HEK293T (cell line): ENCODE results near the gene OR5D13.

Experiments
- CTCF ChIA-PET: fragments of 350-600 bp; formaldehyde crosslinking; extraction: SDS; loops from one replicate; lab custom pipeline; 2021; ENCODE audit warnings: antibody characterized with exemption, inconsistent platforms; lab: Yijun Ruan, JAX
- POLR2A ChIA-PET: fragments of 350-600 bp; formaldehyde crosslinking; extraction: SDS; loops from one replicate; lab custom pipeline; 2020; ENCODE audit warnings: antibody characterized with exemption, inconsistent platforms; lab: Yijun Ruan, JAX
- DNase-seq: peaks from one replicate; pipeline ENCODE4 v3.0.0; 2012; ENCODE audit warnings: mixed read lengths; ENCODE audit errors: extremely low spot score
- ARNT ChIP-seq: fragments of 450-650 bp; IDR thresholded peaks from 2 replicates; pipeline ENCODE4 v1.6.1; 2017; ENCODE audit warnings: mild to moderate bottlenecking
- BHLHE40 ChIP-seq: fragments of 450-650 bp; IDR thresholded peaks from 2 replicates; pipeline ENCODE4 v1.6.1; 2016; ENCODE audit warnings: mild to moderate bottlenecking, moderate library complexity, borderline replicate concordance
- CTBP1 ChIP-seq: fragments of 450-650 bp; IDR thresholded peaks from 2 replicates; pipeline ENCODE4 v1.6.1; 2016; ENCODE audit warnings: borderline replicate concordance
- ELF4 ChIP-seq: fragments of 450-650 bp; IDR thresholded peaks from 2 replicates; pipeline ENCODE4 v1.6.1; 2017; ENCODE audit warnings: antibody characterized with exemption
- FOXA1 ChIP-seq: fragments of 450-650 bp; IDR thresholded peaks from 2 replicates; pipeline ENCODE4 v1.6.1; 2016; ENCODE audit warnings: mild to moderate bottlenecking
- FOXK2 ChIP-seq: fragments of 450-650 bp; IDR thresholded peaks from 2 replicates; pipeline ENCODE4 v1.6.1; 2016; ENCODE audit warnings: mild to moderate bottlenecking
- FOXM1 ChIP-seq: fragments of 450-650 bp; IDR thresholded peaks from 2 replicates; pipeline ENCODE4 v1.6.1; 2017; ENCODE audit warnings: mild to moderate bottlenecking, borderline replicate concordance
- HDGF ChIP-seq: fragments of 450-650 bp; IDR thresholded peaks from 2 replicates; pipeline ENCODE4 v1.6.1; 2017; ENCODE audit warnings: antibody characterized with exemption, borderline replicate concordance
- L3MBTL2 ChIP-seq: fragments of 450-650 bp; conservative IDR thresholded peaks from 2 replicates; pipeline ENCODE4 v1.6.1; 2016; ENCODE audit warnings: mild to moderate bottlenecking
- LEF1 ChIP-seq: fragments of 450-650 bp; IDR thresholded peaks from 2 replicates; pipeline ENCODE4 v1.6.1; 2017; ENCODE audit warnings: mild to moderate bottlenecking, borderline replicate concordance
- NFRKB ChIP-seq: fragments of 450-650 bp; IDR thresholded peaks from 2 replicates; pipeline ENCODE4 v1.6.1; 2016; ENCODE audit warnings: mild to moderate bottlenecking, moderate library complexity
- SP1 ChIP-seq: fragments of 450-650 bp; IDR thresholded peaks from 2 replicates; pipeline ENCODE4 v1.6.1; 2017
- SUZ12 ChIP-seq: fragments of 450-650 bp; IDR thresholded peaks from 2 replicates; pipeline ENCODE4 v1.6.1; 2016; ENCODE audit warnings: mild to moderate bottlenecking
- TARDBP ChIP-seq: fragments of 450-650 bp; IDR thresholded peaks from 2 replicates; pipeline ENCODE4 v1.6.1; 2016
- ZNF384 ChIP-seq: fragments of 450-650 bp; IDR thresholded peaks from 2 replicates; pipeline ENCODE4 v1.6.1; 2016
- TF ChIP-seq, protein P1 (sequence below): fragments of 450-650 bp; IDR thresholded peaks from 2 replicates; pipeline ENCODE4 v1.6.1; 2016

Gene OR5D13

GRCh38 chr11:55806248-55806647, 33.0 kb downstream of the OR5D13 start:
- TF ChIP-seq FOXM1, result no peak
- no peak for TF ChIP-seq ZNF384
- no peak for TF ChIP-seq CTBP1
- TF ChIP-seq LEF1, result no peak
- CTCF ChIA-PET, result no interaction called here
- DNase-seq, result no peak
- POLR2A ChIA-PET, result no interaction called here

DNA sequence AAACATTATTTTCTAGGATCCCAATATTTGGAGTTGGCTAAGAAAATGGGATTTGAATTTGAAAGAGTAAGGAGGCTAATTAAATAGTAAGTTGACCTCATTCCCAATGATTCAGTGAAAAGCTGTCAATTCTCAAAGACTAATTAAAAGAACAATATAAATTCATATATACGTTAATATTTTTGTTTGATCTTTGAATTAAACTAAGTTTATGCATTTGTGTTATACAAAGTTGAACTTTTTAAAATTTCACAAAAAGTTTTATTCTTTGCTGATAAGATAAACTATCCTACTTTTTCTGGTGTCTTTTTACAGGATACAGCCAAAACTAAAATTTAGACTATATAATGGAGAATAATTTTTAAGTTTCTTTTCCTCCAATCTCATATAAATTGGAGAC, 37.8 kb downstream of the OR5D13 start, which contains the start of gene OR5L1:
Gene OR5L1 (plus strand): TSS at position 301 of the 400 bp plus-strand sequence. CDS start 100 bp downstream, outside the sequence.
- ChIA-PET POLR2A (no interaction called here), CTCF (no interaction called here)
- no peak for DNase-seq
- TF ChIP-seq, protein P1, sequence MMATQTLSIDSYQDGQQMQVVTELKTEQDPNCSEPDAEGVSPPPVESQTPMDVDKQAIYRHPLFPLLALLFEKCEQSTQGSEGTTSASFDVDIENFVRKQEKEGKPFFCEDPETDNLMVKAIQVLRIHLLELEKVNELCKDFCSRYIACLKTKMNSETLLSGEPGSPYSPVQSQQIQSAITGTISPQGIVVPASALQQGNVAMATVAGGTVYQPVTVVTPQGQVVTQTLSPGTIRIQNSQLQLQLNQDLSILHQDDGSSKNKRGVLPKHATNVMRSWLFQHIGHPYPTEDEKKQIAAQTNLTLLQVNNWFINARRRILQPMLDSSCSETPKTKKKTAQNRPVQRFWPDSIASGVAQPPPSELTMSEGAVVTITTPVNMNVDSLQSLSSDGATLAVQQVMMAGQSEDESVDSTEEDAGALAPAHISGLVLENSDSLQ, result no peak
- TF ChIP-seq SP1 (no peak), FOXK2 (no peak), CTBP1 (no peak), HDGF (no peak), FOXM1 (no peak), ELF4 (no peak), L3MBTL2 (no peak), ARNT (no peak), FOXA1 (no peak)

- POLR2A ChIA-PET, result no interaction called here
- no peak for TF ChIP-seq HDGF
- no peak for TF ChIP-seq ELF4
- no peak for TF ChIP-seq BHLHE40
- no peak for TF ChIP-seq L3MBTL2
- no peak for TF ChIP-seq LEF1
- TF ChIP-seq ARNT, result no peak
- TF ChIP-seq FOXK2, result no peak
- TF ChIP-seq SUZ12, result no peak
- TF ChIP-seq TARDBP, result no peak
- no peak for TF ChIP-seq NFRKB
- TF ChIP-seq SP1, result no peak
- TF ChIP-seq FOXA1, result no peak
- TF ChIP-seq ZNF384, result no peak
- TF ChIP-seq FOXM1, result no peak
- DNase-seq, result no peak
- CTCF ChIA-PET, result no interaction called here
These were observed 46.1 kb downstream of the OR5D13 start, which contains the start of gene OR5D18 for GRCh38 chr11:55819330-55819729. Gene OR5D18, plus strand, starts transcription at chr11:55819630. Its CDS starts 0 bp downstream, at chr11:55819630.
